GM12874 (cell line): ENCODE measurements around the gene ETV3.

Source experiments
- TF ChIP-seq, protein P1 (sequence below): IDR thresholded peaks from 2 replicates; pipeline ENCODE4 v1.5.1; 2011; ENCODE audit warnings: low read depth, mild to moderate bottlenecking, control low read depth, low read length, moderate library complexity; ENCODE audit not compliant: insufficient read depth

The ETV3 gene

DNA sequence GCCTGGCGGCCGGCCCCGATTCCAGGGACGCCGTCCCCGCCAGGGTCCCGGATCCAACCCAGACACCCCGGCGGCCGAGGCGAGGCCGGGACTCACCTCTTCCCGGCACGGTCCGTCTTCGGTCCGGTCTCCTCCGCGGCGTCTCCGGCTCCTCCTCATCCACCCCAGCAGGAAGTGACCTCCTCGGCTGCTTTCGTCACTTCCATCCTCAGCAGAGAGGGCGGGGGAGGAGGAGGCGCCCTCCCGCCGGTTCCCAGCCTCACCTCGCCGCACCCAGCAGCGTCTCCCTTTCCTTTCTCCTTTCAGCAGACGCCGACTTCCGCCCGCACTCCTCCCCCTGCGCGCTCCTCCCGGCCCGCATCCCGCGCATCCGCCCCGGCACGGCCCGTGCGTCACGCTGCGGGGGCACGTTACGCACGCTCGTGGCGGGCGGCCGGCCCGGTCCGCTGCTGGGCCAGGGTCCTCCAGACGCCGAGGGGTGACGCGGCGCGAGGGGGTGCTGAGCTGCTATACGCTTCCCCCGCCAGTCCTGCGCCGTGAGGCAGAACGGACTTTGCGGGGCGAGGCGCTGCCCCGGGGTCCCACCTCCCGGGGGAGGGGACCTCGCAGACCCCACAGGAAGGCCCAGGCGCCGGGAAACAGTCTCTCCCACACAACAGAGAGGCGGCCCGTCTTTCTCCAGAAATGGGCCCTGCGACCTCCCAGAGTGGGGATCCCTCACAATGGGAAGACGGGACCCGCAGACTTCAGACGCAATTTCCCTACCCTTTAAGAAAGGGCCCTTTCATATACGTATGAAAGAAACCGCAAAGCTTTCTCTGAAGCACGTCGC, at the start of gene ETV3:
Gene ETV3 (minus strand): TSS at position 176 of the 832 bp plus-strand sequence. CDS start 2,043 bp downstream, outside the sequence.
- TF ChIP-seq, protein P1, sequence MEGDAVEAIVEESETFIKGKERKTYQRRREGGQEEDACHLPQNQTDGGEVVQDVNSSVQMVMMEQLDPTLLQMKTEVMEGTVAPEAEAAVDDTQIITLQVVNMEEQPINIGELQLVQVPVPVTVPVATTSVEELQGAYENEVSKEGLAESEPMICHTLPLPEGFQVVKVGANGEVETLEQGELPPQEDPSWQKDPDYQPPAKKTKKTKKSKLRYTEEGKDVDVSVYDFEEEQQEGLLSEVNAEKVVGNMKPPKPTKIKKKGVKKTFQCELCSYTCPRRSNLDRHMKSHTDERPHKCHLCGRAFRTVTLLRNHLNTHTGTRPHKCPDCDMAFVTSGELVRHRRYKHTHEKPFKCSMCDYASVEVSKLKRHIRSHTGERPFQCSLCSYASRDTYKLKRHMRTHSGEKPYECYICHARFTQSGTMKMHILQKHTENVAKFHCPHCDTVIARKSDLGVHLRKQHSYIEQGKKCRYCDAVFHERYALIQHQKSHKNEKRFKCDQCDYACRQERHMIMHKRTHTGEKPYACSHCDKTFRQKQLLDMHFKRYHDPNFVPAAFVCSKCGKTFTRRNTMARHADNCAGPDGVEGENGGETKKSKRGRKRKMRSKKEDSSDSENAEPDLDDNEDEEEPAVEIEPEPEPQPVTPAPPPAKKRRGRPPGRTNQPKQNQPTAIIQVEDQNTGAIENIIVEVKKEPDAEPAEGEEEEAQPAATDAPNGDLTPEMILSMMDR, result no peak

DNA sequence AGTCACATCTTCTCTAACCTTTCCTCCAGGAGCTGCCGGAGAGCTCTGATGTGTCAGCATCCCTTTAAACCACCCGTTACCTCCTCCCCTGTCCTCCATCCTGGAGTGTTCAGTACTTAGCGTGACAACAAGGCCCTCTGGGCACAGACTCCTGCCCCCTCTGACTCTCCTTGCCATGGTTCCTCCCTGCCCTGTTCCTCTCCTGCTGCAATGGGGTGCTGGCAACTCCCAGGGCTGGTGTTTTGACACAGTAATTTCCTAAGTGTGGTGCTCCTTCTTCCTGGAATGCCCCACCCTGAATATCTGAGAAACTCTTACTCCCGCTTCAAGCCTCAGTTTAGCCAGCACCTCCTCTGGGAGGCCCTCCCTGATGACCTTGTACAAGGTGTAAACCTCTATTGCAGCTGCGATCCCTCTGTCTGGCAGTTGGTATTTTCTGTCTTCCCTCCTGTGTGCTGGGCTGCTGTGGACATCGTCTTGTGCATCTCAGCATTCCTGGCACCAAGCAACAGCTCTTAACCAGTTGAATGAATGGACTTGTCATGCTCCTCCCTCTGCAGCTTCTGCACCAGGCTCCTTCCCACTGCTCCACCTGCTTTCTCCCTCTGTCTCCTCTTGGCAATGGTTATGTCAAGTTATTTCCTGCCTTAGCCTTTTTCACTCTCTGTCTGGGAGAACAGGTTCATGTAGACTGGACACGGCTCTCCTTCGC, 48.2 kb upstream of the ETV3 start:
- TF ChIP-seq, protein P1, result no peak

DNA sequence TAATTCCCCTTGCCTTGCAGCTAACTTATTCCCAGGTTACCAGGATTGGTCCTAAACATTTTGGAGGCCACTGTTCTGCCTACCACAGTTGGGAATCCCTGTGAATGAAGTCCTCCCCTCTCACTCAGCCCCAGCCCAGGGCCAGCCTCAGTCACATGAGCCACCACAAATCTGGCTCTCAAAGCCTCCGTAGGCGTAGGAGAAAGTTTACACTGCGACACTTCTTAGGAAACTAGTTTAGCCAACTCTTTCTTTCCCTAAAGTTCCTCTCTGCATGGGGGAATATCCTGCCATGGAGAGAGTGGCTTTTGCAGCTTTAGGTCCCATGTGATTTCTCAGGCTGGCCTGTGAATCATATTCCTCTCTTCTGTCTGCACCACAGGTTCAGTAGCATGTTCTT, 45.7 kb upstream of the ETV3 start:
- TF ChIP-seq, protein P1, result no peak

DNA sequence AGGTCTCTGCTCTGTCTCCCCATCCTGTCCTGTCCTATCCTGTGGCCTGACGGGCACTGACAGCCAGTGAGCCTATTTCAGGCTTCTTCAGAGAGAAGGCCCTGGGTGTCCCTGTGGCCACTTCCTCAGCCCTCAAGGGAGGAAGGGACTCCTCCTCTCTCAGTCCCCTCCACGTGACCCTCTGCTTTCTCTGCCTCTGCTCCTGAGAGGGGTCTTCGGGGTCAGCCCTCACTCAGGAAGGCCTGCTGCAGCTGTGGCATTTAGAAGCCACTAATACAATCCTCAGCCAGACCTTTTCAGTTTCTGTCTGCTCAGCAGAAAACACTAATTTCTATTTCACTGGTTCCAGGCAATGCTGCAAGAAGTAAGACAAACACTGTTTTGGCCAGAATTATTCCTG, 43.6 kb upstream of the ETV3 start:
- TF ChIP-seq, protein P1, result no peak

DNA sequence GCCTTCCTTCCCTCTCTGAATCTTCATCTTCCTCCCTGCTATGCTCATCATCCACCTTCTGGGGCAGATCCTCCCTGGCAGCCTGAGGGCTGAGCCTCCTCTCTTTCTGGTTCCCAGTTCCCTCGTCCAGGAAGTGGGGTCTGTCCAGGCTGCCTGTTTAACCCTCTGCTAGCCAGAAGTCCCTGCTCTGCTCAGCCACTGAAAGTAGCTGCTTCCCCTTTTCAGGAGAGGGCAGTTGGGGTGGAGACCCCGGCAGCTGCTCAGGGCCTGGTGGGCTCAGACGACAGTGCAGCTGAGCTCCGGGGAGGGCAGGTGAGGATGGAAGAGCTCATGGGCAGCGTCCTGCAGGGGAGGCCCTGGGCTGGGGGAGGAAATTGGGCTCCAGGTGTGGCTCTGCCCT, 43.1 kb upstream of the ETV3 start:
- TF ChIP-seq, protein P1, result no peak

DNA sequence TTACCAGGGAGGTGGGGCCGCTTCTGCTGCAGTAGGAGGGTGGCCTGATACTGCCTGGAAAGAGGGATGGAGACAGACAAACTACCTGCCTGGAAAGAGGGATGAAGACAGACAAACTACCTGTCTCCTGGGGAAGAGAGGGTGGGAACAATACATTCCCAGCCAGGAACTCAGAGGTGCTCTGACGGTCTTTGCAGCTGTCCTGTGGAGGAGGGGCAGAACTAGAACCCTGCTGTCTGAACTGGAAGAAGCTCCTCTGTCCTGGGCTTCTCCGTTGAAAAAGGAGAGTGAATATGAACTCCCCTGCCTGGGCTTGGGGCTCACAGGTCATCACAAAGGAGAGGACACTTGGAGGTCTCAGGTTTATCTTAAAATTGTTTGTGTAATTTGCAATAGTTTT, 40.3 kb upstream of the ETV3 start:
- TF ChIP-seq, protein P1, result no peak

DNA sequence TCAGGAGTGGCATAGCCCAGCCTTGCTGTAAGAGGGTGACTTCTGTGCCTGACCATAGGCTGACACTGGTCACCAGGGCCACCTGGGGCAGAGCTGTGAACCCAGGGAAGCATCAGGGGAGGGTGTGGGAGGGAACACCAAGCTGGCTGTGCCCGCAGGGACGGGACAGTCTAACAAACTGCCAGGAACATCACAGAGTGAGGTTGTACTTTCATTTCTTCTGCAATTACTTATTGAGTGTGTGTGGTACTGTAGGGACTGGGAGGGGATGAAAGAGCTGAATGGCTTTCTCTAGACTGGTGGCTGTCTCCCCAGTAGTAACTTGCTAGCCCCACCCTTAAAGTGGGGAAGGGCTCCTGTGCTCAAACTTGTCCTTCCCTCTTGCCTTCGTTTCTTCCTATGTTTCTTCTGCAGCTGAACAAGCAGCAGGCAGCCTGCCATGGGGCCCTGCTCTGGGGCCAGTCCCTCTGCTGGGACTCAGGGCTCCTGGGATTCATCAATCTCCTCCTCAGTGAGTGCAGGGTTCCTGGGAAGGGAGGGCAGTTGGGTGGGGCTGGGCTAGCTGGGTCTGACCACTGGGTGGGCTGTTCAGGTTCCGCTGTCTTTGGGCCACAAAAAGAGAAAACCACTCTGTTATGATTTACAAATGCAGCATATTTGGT, 39.7 kb upstream of the ETV3 start:
- TF ChIP-seq, protein P1, result no peak
